Dendritic cell treated with granulocyte-macrophage colony-stimulating factor and Interleukin-4, amounts not matched to agents 40 ng/mL and 50 ng/mL, for 4 days (primary cell): ENCODE results near the gene NRG2.

Experiments
- H3K27ac Mint-ChIP-seq: one replicate; pipeline ENCODE4 v1.8.0; 2022; ENCODE audit warnings: mild to moderate bottlenecking, mixed read lengths
- H3K27me3 Mint-ChIP-seq: one replicate; pipeline ENCODE4 v1.8.0; 2022; ENCODE audit warnings: mild to moderate bottlenecking, mixed read lengths
- H3K36me3 Mint-ChIP-seq: one replicate; pipeline ENCODE4 v1.8.0; 2022; ENCODE audit warnings: low read depth, mixed read lengths
- H3K4me1 Mint-ChIP-seq: one replicate; pipeline ENCODE4 v1.8.0; 2022; ENCODE audit warnings: low read depth, mixed read lengths
- H3K4me3 Mint-ChIP-seq: one replicate; pipeline ENCODE4 v1.8.0; 2022; ENCODE audit warnings: mild to moderate bottlenecking, moderate library complexity, mixed read lengths
- H3K9me3 Mint-ChIP-seq: one replicate; pipeline ENCODE4 v1.8.0; 2022; ENCODE audit warnings: mixed read lengths
- intact Hi-C: fragments of 100-400 bp; cut with micrococcal nuclease; formaldehyde crosslinking; loops from one replicate; pipeline ENCODE4 v1.15.0; 2022

NRG2 gene

DNA sequence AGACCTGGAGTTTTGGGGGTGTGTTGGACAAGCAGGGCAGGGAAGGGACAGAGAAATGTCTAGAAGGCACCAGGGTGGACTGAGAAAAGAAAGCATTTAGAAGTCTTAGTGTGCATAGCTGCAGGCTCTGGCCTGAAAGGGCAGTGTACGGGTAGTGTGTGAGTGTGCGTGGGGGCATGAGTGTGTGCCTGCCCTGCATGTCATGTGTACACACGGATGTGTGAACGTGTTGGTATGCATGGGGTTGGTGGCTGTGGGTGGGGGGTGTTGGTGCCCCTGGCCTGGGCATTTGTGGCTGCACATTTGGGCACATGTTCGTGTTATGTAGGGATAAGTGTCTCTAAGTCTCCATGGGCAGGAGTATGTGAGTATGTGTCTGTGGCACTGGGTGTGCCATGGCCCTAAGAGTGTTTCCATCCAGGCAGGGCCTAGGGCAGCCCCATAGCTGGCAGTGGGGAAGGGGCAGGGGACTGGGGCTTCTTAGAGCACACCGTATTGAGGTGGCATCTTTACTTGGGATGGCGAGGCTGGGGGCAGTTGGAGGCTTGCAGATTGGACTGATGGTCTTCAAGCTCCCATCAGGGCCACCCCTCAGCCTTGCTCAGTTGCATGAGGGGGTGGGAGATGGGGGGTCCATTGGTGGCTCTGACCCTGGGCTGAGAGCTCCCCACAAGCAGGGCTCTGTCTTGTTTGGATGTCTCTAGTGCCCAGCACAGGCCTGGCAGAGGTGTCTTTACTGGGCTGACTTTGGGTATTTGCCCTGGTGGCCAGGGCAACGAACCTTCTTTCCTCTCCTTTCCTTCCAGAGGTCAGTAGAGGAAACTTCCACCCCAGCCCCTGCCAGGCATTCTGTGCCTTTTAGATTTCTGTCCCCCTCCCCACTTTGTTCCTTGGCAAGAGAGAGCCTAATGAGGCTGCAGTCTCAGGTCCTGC is 232.5 kb downstream of the NRG2 start:
- no peak overlapping the region for H3K4me3 Mint-ChIP-seq
- no peaks in the 10 kb centered on the region for H3K36me3 Mint-ChIP-seq
- intact Hi-C loops, result no loop called here
- H3K4me1 Mint-ChIP-seq, result no peaks in the 10 kb centered on the region
- peaks cover 6% of the 10 kb centered on the region for H3K27me3 Mint-ChIP-seq
- H3K9me3 Mint-ChIP-seq, result no peaks in the 10 kb centered on the region
- H3K27ac Mint-ChIP-seq, result no peak overlapping the region

DNA sequence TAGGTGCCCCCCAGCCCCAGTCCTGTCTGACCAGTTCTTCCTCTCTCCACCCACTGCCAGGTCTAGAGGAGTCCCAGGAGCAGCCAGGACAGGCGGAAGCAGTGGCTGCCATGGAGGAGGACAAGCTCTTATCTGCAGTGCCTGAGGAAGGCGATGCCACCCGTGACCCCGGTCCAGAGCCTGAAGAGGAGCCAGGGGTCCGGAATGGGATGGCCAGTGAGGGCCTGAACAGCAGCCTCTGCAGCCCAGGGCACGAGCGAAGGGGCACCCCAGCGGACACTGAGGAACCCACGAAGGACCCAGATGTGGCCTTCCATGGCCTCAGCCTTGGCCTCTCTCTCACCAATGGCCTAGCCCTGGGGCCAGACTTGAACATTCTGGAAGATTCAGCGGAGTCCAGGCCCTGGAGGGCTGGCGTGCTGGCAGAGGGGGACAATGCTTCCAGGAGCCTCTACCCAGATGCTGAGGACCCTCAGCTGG is 233.7 kb downstream of the NRG2 start:
- intact Hi-C loops, result no loop called here
- Mint-ChIP-seq H3K9me3 (no peaks in the 10 kb centered on the region), H3K4me3 (no peak overlapping the region), H3K4me1 (no peaks in the 10 kb centered on the region), H3K27ac (no peak overlapping the region), H3K36me3 (no peaks in the 10 kb centered on the region), H3K27me3 (peaks cover 9% of the 10 kb centered on the region)

- intact Hi-C loops, result no loop called here
- H3K27me3 Mint-ChIP-seq, result peaks cover 9% of the 10 kb centered on the region
- H3K27ac Mint-ChIP-seq, result no peak overlapping the region
- H3K4me3 Mint-ChIP-seq, result no peak overlapping the region
- no peaks in the 10 kb centered on the region for H3K36me3 Mint-ChIP-seq
- no peaks in the 10 kb centered on the region for H3K4me1 Mint-ChIP-seq
- H3K9me3 Mint-ChIP-seq, result no peaks in the 10 kb centered on the region
These were observed 234.4 kb downstream of the NRG2 start for GRCh38 chr5:139808481-139809330.

GRCh38 chr5:139807647-139808030 is 235.5 kb downstream of the NRG2 start:
- intact Hi-C loops, result no loop called here

GRCh38 chr5:139806726-139807646 is 236.1 kb downstream of the NRG2 start:
- intact Hi-C loops, result no loop called here
- Mint-ChIP-seq H3K4me3 (no peak overlapping the region), H3K9me3 (no peaks in the 10 kb centered on the region), H3K27ac (no peak overlapping the region), H3K27me3 (peaks cover 12% of the 10 kb centered on the region), H3K4me1 (no peaks in the 10 kb centered on the region), H3K36me3 (no peaks in the 10 kb centered on the region)

More at GRCh38 chr5:139807647-139808030, 235.5 kb downstream of the NRG2 start:
- Mint-ChIP-seq H3K4me3 (no peak overlapping the region), H3K4me1 (no peaks in the 10 kb centered on the region), H3K27me3 (peaks cover 9% of the 10 kb centered on the region), H3K27ac (no peak overlapping the region), H3K9me3 (no peaks in the 10 kb centered on the region), H3K36me3 (no peaks in the 10 kb centered on the region)

- peaks cover 21% of the 10 kb centered on the region for H3K27me3 Mint-ChIP-seq
- no peak overlapping the region for H3K27ac Mint-ChIP-seq
- no peaks in the 10 kb centered on the region for H3K36me3 Mint-ChIP-seq
- H3K4me1 Mint-ChIP-seq, result no peaks in the 10 kb centered on the region
- H3K9me3 Mint-ChIP-seq, result no peaks in the 10 kb centered on the region
- no peak overlapping the region for H3K4me3 Mint-ChIP-seq
- intact Hi-C loops, result no loop called here
These were observed 237.0 kb downstream of the NRG2 start for GRCh38 chr5:139806111-139806510.

DNA sequence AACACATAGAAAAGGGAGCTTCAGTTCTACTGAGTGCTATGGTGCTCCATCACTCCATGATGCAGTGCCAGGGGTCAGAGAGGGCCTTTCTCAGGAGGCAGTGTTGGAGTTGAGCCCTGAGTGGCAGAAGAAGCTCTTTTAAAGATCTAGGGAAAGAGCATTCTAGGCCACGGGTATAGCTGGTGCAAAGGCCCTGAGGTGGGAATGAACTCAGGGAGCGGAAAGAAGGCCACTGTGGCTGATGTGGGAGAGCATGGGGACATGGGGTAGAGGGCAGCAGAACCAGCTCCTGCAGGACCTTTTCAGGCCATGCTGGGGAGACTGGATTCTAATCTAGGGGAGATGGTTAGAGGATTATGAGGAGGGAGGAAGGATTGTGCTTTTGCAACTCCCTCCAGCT is 237.6 kb downstream of the NRG2 start:
- H3K4me1 Mint-ChIP-seq, result no peaks in the 10 kb centered on the region
- intact Hi-C loops, result no loop called here
- H3K27ac Mint-ChIP-seq, result no peak overlapping the region
- no peaks in the 10 kb centered on the region for H3K36me3 Mint-ChIP-seq
- peaks cover 26% of the 10 kb centered on the region for H3K27me3 Mint-ChIP-seq
- H3K9me3 Mint-ChIP-seq, result no peaks in the 10 kb centered on the region
- no peak overlapping the region for H3K4me3 Mint-ChIP-seq

DNA sequence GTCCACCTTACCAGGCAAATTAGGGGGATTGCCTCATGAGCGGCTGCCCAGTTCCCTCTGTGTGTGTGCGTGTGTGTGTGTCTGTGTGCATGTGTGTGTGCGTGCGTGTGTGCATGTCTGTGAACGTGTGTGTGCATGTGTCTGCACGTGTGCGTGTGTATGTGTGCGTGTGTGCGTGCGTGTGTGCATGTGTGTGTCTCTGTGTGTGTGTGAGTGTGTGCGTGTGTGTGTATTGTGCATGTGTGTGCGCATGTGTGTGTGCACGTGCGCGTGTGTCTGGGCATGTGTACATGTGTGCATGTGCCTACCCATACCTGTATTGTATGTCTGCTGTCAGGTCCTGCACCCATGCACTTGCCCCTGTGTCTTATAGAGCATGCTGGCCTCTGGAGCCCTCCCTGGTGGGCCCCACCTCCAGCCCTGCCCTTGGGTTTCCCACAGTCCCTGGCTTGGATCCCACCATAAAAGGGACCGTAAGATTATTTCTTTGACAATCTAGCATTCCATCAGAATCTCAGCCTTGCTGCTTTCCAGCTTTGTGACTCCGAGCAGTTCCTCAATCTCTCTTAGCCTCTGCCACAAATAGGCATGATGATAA is 238.2 kb downstream of the NRG2 start:
- Mint-ChIP-seq H3K4me3 (no peak overlapping the region), H3K36me3 (no peaks in the 10 kb centered on the region), H3K27ac (no peak overlapping the region), H3K27me3 (peaks cover 29% of the 10 kb centered on the region), H3K9me3 (no peaks in the 10 kb centered on the region), H3K4me1 (no peaks in the 10 kb centered on the region)
- intact Hi-C loops, result no loop called here

- Mint-ChIP-seq H3K27me3 (peaks cover 38% of the 10 kb centered on the region), H3K4me3 (no peak overlapping the region), H3K9me3 (no peaks in the 10 kb centered on the region), H3K36me3 (no peaks in the 10 kb centered on the region), H3K4me1 (no peaks in the 10 kb centered on the region), H3K27ac (no peak overlapping the region)
- intact Hi-C loops, result no loop called here
These were observed 239.1 kb downstream of the NRG2 start for GRCh38 chr5:139803978-139804377.

DNA sequence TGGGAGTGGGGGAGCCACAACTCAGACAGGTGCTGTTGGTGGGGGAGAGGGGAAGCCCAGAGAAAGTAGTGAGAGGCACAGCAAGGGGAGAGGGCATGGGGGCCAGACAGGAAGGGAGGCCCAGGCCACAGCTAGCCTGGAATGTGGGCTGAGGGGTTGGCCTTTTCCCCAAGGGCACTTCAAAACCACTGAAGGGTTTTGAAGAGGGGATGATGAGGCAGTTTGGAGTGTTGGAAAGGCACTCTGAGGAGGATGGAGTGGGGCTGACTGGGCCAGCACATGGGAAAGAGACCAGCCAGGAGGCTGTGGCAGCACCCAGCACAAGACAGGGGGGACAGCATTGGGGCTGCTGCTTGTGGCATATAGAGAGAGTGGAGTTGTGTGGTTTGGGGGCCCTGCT is 243.7 kb downstream of the NRG2 start:
- intact Hi-C loops, result no loop called here
- H3K4me3 Mint-ChIP-seq, result no peak overlapping the region
- H3K36me3 Mint-ChIP-seq, result no peaks in the 10 kb centered on the region
- H3K27me3 Mint-ChIP-seq, result peaks cover 70% of the 10 kb centered on the region
- no peaks in the 10 kb centered on the region for H3K4me1 Mint-ChIP-seq
- no peak overlapping the region for H3K27ac Mint-ChIP-seq
- no peaks in the 10 kb centered on the region for H3K9me3 Mint-ChIP-seq

- no peak overlapping the region for H3K4me3 Mint-ChIP-seq
- H3K9me3 Mint-ChIP-seq, result no peaks in the 10 kb centered on the region
- peaks cover 74% of the 10 kb centered on the region for H3K27me3 Mint-ChIP-seq
- intact Hi-C loops, result no loop called here
- no peaks in the 10 kb centered on the region for H3K36me3 Mint-ChIP-seq
- H3K4me1 Mint-ChIP-seq, result no peaks in the 10 kb centered on the region
- no peak overlapping the region for H3K27ac Mint-ChIP-seq
These were observed 244.2 kb downstream of the NRG2 start for GRCh38 chr5:139798883-139799282.

GRCh38 chr5:139797856-139798510 is 245.1 kb downstream of the NRG2 start:
- Mint-ChIP-seq H3K9me3 (no peaks in the 10 kb centered on the region), H3K4me1 (no peaks in the 10 kb centered on the region), H3K4me3 (no peak overlapping the region), H3K27ac (no peak overlapping the region), H3K27me3 (peaks cover 83% of the 10 kb centered on the region), H3K36me3 (no peaks in the 10 kb centered on the region)
- intact Hi-C loops, result no loop called here

DNA sequence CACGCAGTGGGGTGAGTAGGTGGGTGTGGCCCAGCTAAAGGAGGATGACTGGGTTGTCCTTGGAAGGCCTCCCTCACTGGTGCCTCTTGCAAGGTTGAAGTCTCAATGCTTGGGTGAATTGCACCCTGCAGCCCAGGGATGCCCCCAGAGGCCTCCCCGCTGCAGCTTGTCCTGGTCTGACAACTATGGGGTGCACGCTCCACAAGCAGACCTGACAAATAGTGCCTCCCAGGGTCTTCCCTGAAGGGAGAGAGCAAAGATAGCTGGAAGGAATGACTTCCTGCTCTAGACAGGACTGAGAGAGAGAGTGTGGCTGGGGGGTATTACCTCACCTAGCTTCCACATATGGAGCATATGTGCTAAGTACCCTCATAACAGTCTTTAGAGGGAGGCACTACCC is 245.8 kb downstream of the NRG2 start:
- Mint-ChIP-seq H3K9me3 (no peaks in the 10 kb centered on the region), H3K36me3 (no peaks in the 10 kb centered on the region), H3K27ac (no peak overlapping the region), H3K4me1 (no peaks in the 10 kb centered on the region), H3K27me3 (peaks cover 90% of the 10 kb centered on the region), H3K4me3 (no peak overlapping the region)
- intact Hi-C loops, result no loop called here
